ENCODE results near the gene KSR2.
"Not testable (repeated sequence)": the region's sequence is repeated elsewhere in the genome, so short reads cannot be mapped to it uniquely, and the experiment has no call there.

KSR2 gene

DNA sequence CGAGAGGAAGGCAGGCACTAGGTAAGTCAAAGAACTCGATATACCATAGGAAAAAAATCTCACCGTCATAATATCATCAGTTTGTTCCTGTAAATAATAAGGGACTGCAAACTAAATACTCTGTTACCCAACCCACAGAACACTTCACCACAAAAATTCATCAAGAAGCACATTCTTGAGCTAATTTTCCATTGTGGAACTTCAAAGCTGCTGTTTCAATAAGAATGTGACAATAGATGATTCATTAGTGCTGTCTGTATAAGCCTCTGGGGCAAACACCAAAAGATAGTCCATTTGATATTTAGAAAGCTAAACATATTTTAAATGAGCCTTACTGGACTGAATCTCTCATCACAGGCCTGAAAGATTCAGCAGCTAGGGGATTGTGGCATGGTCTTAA lies 219.4 kb downstream of the KSR2 start:
- no peak for TF ChIP-seq CTCF (conservative IDR thresholded peaks at IDR 0.05; ENCODE audit: low read depth, low read length)
- H3K4me3 ChIP-seq (ENCODE audit: low read depth, low read length) = no peak overlapping the region
- DNase-seq (ENCODE audit: low read depth) = no peak

GRCh38 chr12:117746358-117746757 lies 222.4 kb downstream of the KSR2 start:
- DNase-seq (ENCODE audit: low read depth); H3K4me3 ChIP-seq (ENCODE audit: low read depth, low read length): not testable (repeated sequence)

DNA sequence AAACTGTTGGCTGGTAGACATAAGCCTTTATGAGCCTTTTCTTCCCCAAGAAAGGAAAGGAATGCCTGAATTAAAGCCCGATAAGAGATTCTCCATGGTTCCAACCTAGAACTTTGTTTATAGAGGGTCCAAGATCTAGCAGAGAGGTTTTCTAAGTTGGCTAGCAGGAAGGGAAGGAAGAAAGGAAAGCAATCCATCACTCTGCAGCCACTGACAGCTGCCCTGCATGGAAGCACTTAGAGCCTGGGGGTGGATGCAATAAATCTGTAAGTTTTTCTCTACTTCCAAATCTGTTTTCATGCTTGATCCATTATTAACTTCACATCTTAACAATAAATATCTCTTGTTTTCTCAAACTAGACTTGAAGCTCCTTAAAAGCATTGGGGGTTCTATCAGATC lies 224.4 kb downstream of the KSR2 start:
- no peak overlapping the region for H3K4me3 ChIP-seq (ENCODE audit: low read depth, low read length)
- DNase-seq (ENCODE audit: low read depth) = no peak
- TF ChIP-seq CTCF (conservative IDR thresholded peaks at IDR 0.05; ENCODE audit: low read depth, low read length) = no peak

DNA sequence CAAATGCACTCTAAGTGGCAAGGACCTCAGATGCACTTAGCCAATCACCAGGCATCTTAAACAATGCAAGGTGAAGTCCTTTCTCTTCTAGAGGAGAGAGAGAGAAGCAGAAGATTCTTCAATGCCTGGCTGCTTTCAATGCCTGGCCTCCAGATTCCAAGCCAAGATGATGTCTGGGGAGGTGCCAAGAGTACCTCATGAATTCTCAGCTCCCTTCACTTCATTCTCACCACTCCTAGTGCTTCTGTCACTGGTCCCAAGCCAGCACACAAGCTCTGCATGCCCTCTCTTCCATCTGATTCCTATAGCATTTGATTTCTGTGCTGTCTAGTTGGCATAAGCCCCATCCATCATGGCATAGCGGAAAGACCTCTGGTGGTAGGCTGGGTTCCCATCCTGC lies 225.0 kb downstream of the KSR2 start:
- no peak for TF ChIP-seq CTCF (conservative IDR thresholded peaks at IDR 0.05; ENCODE audit: low read depth, low read length)
- no peak for DNase-seq (ENCODE audit: low read depth)
- H3K4me3 ChIP-seq (ENCODE audit: low read depth, low read length) = no peak overlapping the region

DNA sequence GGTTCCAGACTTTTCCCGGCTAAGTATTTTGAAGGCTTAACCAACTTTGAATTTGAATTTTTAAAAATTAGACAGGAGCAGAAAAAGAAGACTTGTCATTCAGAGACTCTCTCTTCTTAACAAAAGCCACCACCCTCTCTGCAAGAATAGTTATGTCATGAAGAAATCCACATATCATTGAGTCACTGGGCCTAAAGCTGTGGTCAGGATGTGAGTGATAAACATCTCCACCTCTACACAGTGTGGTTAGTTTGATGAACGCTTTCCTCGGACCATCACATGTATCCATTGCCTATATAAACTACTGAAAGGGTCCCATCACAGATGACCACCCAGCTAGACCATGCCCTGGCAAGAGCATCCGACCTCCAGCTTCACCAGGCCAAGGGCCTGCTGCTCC lies 226.1 kb downstream of the KSR2 start:
- DNase-seq (ENCODE audit: low read depth) = no peak
- no peak for TF ChIP-seq CTCF (conservative IDR thresholded peaks at IDR 0.05; ENCODE audit: low read depth, low read length)
- H3K4me3 ChIP-seq (ENCODE audit: low read depth, low read length) = no peak overlapping the region

GRCh38 chr12:117738233-117738632 lies 230.6 kb downstream of the KSR2 start:
- DNase-seq (ENCODE audit: low read depth) = no peak
- no peak for TF ChIP-seq CTCF (conservative IDR thresholded peaks at IDR 0.05; ENCODE audit: low read depth, low read length)
- no peak overlapping the region for H3K4me3 ChIP-seq (ENCODE audit: low read depth, low read length)

DNA sequence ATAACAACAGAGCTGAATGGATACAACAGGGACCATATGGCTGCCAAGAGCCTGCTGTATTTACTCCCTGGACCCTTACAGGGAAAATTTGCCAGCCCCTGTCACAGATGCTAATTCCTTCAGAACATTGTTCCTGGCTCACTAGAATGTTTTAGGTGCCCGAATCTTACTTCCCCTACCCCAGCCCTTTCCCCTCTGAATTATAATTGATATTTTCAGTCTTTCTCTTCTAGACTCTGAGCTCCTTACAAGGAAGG lies 235.3 kb downstream of the KSR2 start:
- no peak overlapping the region for H3K4me3 ChIP-seq (ENCODE audit: low read depth, low read length)
- no peak for TF ChIP-seq CTCF (conservative IDR thresholded peaks at IDR 0.05; ENCODE audit: low read depth, low read length)

More for the DNA sequence above, 235.3 kb downstream of the KSR2 start:
- no peak for DNase-seq (ENCODE audit: low read depth)

Measured in choroid plexus epithelial cell (primary cell).